Daoy (cell line): ENCODE results near the gene ELAVL1. TPM values are rescaled to one million over a fixed set of nuclear protein-coding genes. Genes with fewer than 3 reads are reported as not detected.
"Not testable (repeated sequence)": the region's sequence is repeated elsewhere in the genome, so short reads cannot be mapped to it uniquely, and the experiment has no call there.

Experiments
- DNase-seq: peaks from one replicate; pipeline ENCODE4 v3.0.0-alpha.2; 2015; ENCODE audit warnings: low read depth
- total RNA-seq: library from RNA; depleted of rRNA; stranded (reverse); fragments of >200 nt; shearing (Covaris generic); gene quantifications from 2 replicates; pipeline ENCODE4 v1.2.3, GENCODE V29; 2014

Gene ELAVL1
- total RNA-seq, 1 experiment from 2014 or later, result 45.4 TPM

- no peak for DNase-seq
Observed at GRCh38 chr19:7968796-7969554, 36.5 kb downstream of the ELAVL1 start.

- DNase-seq, result no peak
Observed at GRCh38 chr19:7968008-7968795, 37.2 kb downstream of the ELAVL1 start.

- DNase-seq, result no peak
Observed at GRCh38 chr19:7965921-7966665, 39.3 kb downstream of the ELAVL1 start.

DNA sequence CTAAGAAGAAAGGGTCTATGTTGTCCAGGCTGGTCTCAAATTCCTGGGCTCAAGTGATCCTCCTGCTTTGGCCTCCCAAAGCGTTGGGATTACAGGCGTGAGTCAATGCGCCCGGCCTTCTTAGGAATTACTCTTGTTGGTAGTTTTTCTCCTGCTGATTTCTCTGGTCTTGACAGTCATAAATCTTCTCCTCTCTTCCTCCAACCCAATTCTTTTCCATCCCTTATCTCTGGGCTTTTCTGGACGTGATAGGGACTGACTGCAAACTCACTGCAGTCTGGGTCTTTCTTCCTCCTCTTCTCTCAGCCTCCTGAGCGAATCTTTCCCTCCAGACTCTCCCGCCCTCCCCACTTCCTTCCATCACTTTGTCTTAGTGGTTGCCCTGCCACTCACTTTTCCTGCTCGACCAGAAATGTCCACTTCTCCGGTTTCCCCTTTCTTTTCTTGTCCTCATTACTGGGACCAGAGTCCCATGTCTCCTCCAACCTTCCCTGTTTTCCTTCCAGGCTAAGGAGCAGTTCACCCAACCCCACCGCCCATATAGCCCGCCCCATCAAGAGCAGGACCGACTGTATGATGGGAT lies 40.1 kb downstream of the ELAVL1 start:
- no peak for DNase-seq

- DNase-seq, result no peak
Observed at GRCh38 chr19:7963566-7963965, 41.9 kb downstream of the ELAVL1 start.

- DNase-seq, result no peak
Observed at GRCh38 chr19:7962644-7963268, 42.7 kb downstream of the ELAVL1 start.

DNA sequence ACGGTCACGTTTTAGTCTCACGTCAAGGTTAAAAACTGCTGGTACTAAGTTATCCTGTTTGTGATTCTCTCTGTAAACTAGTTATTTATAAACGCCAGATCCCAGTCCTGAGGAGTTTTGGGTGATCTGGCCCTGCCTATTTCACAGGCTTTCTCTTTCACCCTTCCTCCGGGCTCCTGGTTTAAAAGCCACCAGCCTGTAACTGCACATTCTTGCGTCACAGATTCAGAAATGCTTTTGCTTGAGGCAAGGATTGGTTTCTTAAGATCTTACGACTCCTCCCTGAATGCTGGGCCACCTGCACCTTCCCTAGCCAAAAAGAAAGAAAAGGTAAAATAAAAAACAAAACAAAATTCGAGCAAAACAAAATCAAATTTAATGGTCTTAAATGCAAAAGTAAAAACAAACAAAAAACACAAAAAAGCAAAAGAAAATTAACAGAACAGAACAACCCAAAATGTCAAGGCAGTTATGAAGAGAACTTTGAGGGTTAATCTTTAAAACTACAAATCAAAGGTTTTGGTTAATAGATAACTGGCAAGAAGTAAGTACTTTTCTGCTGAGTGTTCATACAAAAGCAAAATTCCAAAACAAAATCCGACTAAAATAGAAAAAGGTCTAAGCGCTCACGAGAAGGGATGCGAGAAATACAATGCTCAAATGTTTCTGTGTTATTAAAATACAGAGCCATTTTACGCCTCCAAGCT lies 43.4 kb downstream of the ELAVL1 start:
- DNase-seq, result no peak

GRCh38 chr19:7961082-7961481 lies 44.4 kb downstream of the ELAVL1 start:
- DNase-seq, result not testable (repeated sequence)

GRCh38 chr19:7959211-7959610 lies 46.2 kb downstream of the ELAVL1 start:
- no peak for DNase-seq

DNA sequence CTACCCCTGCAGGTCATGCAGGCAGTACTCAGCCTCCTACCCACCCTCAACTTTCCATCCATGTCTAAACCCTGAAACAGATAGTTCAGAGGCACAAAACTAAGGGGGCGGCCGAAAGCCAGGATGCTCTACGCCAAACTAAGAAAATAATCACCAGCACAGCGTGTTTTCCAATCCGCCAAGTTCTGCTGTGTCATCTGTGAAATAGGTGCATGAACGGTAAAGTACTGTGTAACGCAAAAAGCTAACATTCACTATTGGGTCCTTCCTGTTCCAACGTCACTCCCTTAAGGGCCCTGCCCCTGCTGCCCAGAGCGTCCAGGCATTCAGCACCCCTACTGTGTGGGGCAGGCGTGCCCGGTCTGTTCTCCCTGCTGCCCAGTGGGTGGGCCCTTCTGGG lies 49.7 kb downstream of the ELAVL1 start:
- DNase-seq, result no peak

DNA sequence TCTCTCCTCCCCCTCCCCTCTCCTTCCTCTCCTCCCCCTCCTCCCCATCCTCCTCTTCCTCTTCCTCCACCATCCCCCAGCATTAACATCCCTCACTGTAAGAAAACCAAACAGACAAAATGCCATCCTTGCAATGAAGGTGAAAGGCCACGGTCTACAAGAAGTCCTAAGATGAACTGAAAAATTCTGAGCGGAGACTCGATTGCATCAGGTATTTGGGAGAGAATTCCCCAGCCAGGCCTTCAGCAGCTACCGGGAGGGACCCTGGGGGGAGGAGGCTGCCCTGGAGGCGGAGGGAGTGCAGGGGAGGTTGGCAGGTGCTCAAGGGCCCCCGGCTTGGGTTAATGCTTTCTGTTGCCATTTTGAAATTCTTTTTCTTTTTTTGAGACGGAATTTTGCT lies 51.9 kb downstream of the ELAVL1 start:
- DNase-seq, result no peak

- DNase-seq, result peak; percentile 60
Observed at GRCh38 chr19:7953060-7953459, 52.4 kb downstream of the ELAVL1 start.

- DNase-seq, result no peak
Observed at GRCh38 chr19:7947939-7948338, 57.5 kb downstream of the ELAVL1 start.

- peak; percentile 85 for DNase-seq
Observed at GRCh38 chr19:7944177-7944761, 61.2 kb downstream of the ELAVL1 start.

- peak; percentile 99 for DNase-seq
Observed at GRCh38 chr19:7943444-7944176, 61.8 kb downstream of the ELAVL1 start, which contains the start of gene TIMM44. TIMM44 (minus strand) TSS chr19:7943666; CDS start chr19:7943651, 15 bp downstream.

- DNase-seq, result peak; percentile 23
Observed at GRCh38 chr19:7942981-7943443, 62.4 kb downstream of the ELAVL1 start.

DNA sequence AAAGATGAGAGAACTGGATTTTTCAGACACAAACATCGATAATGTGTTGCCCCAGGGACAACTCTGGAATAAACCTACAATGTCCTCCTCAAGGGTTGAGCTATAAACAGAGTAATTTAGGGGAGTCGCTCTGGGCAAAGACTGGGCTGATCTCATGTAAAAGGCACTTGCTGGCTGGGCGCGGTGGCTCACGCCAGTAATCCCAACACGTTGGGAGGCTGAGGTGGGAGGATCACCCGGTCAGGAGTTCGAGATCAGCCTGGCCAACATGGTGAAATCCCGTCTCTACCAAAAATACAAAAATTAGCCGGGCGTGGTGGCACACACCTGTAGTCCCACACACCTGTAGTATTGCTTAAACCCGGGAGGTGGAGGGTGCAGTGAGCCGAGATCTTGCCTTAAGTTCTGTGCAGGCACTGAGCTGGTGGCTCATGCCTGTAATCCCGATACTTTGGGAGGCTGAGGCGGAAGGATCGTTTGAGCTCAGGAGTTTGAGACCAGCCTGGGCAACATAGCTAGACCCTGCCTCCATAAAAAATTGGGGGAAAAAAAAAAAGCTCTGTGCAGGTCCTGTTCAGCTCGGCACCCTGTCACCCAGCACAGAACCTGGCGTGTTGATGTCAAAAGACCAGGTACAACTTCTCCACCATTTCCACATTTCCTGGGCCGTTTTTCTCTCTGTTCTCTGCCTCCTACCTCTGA lies 63.4 kb downstream of the ELAVL1 start:
- no peak for DNase-seq

GRCh38 chr19:7940841-7941240 lies 64.6 kb downstream of the ELAVL1 start:
- DNase-seq, result no peak

GRCh38 chr19:7934766-7935165 lies 70.7 kb downstream of the ELAVL1 start:
- DNase-seq, result no peak
